Thymus (tissue), 11 donors: Measurements from ENCODE around the gene SLC22A17. TPM values are rescaled to one million over a fixed set of nuclear protein-coding genes. Genes with fewer than 3 reads are reported as not detected.

ENCODE experiments used
- DNase-seq, 9 donors: peaks; one replicate each; pipeline ENCODE4 v3.0.0-alpha.2; 2013; ENCODE audit warnings: low spot score in 9 of 9, low read depth in 6 of 9, missing footprints in 1 of 9
- H3K27ac ChIP-seq, 2 donors: one replicate each; pipeline ENCODE4 v1.5.1; 2013; ENCODE audit warnings: control low read depth in 1 of 2, low read depth in 1 of 2, low read length in 1 of 2, mild to moderate bottlenecking in 1 of 2, moderate library complexity in 1 of 2
- H3K27me3 ChIP-seq, 2 donors: one replicate each; pipeline ENCODE4 v1.5.1; 2013; ENCODE audit warnings: low read length in 1 of 2; ENCODE audit not compliant: control insufficient read depth in 2 of 2, insufficient read depth in 1 of 2
- H3K36me3 ChIP-seq, 2 donors: one replicate each; pipeline ENCODE4 v1.5.1; 2013; ENCODE audit warnings: low read length in 1 of 2, mild to moderate bottlenecking in 1 of 2, moderate library complexity in 1 of 2; ENCODE audit not compliant: control insufficient read depth in 2 of 2, insufficient read depth in 2 of 2
- H3K4me1 ChIP-seq, 2 donors: one replicate each; pipeline ENCODE4 v1.5.1; 2013; ENCODE audit warnings: low read length in 2 of 2; ENCODE audit not compliant: control insufficient read depth in 2 of 2, insufficient read depth in 2 of 2
- H3K4me3 ChIP-seq, 2 donors: one replicate each; pipeline ENCODE4 v1.5.1; 2013; ENCODE audit warnings: low read length in 2 of 2, control low read depth in 1 of 2, mild to moderate bottlenecking in 1 of 2
- H3K9me3 ChIP-seq, 2 donors: one replicate each; pipeline ENCODE4 v1.5.1; 2013; ENCODE audit warnings: low read length in 1 of 2, mild to moderate bottlenecking in 1 of 2; ENCODE audit not compliant: control insufficient read depth in 2 of 2, insufficient read depth in 1 of 2
- WGBS: extraction: QIAGEN DNeasy Blood & Tissue Kit; methylation state at CpG from one replicate; pipeline ENCODE4 v1.1.7; 2013; 5-methylcytosine and 5-hydroxymethylcytosine counted together
- polyA plus RNA-seq: library from polyadenylated mRNA; stranded (reverse); fragments of 200-250 nt; gene quantifications from one replicate; pipeline ENCODE4 v1.2.3, GENCODE V29; 2013
- total RNA-seq: library from RNA; stranded (reverse); fragments of 120-200 nt; gene quantifications from one replicate; pipeline ENCODE4 v1.2.4, GENCODE V29; 2013
- donor health status: healthy.

SLC22A17 gene
- total and polyA plus RNA-seq, 2 donors, result 1.2 to 6.3 TPM

- H3K27me3 ChIP-seq, result no peaks in the 10 kb centered on the region
- peaks cover 0 to 5% of the 10 kb centered on the region in 2 donors for H3K9me3 ChIP-seq
- peaks cover 10 to 17% of the 10 kb centered on the region in 2 donors for H3K4me1 ChIP-seq
- H3K4me3 ChIP-seq, result peak overlapping the region; percentile 85 to 96
- peak overlapping the region in 1 of 2 donors; percentile 59 for H3K27ac ChIP-seq
- no peak for DNase-seq
- peaks cover 29 to 31% of the 10 kb centered on the region in 2 donors for H3K36me3 ChIP-seq
- 72% methylated on average over 10 of the region's 10 CpGs for WGBS
Observed at GRCh38 chr14:23322568-23323517, 29.8 kb downstream of the SLC22A17 start.

- Histone ChIP-seq H3K36me3 (peaks cover 29 to 31% of the 10 kb centered on the region in 2 donors), H3K9me3 (peaks cover 0 to 5% of the 10 kb centered on the region in 2 donors), H3K27me3 (no peaks in the 10 kb centered on the region), H3K27ac (peak overlapping the region; percentile 59 to 93), H3K4me1 (peaks cover 10 to 17% of the 10 kb centered on the region in 2 donors), H3K4me3 (peak overlapping the region; percentile 85 to 96)
- peak in 4 of 9 donors; percentile 19 to 64 (median 28) for DNase-seq
- 1% methylated on average over 64 of the region's 64 CpGs for WGBS
Observed at GRCh38 chr14:23321572-23322547, 30.8 kb downstream of the SLC22A17 start.

- Histone ChIP-seq H3K27ac (peak within 1 kb of the TSS; percentile 93 to 94), H3K27me3 (no peaks in the 10 kb centered on the region), H3K36me3 (peaks cover 24 to 29% of the 10 kb centered on the region in 2 donors), H3K9me3 (peaks cover 0 to 5% of the 10 kb centered on the region in 2 donors), H3K4me1 (peaks cover 10 to 17% of the 10 kb centered on the region in 2 donors), H3K4me3 (peak within 1 kb of the TSS; percentile 85 to 96)
- WGBS, result 3% methylated on average over 63 of the region's 63 CpGs
- DNase-seq, result peak; percentile 96 to 100 (median 99)
Observed at GRCh38 chr14:23320584-23321571, 31.8 kb downstream of the SLC22A17 start, which contains the start of gene PABPN1. Gene PABPN1 (plus strand): TSS chr14:23321457. CDS start chr14:23321470, 13 bp downstream.

GRCh38 chr14:23319746-23320583 is 32.7 kb downstream of the SLC22A17 start:
- Histone ChIP-seq H3K27me3 (no peaks in the 10 kb centered on the region), H3K4me3 (peak overlapping the region; percentile 49 to 96), H3K36me3 (peaks cover 16 to 23% of the 10 kb centered on the region in 2 donors), H3K4me1 (peaks cover 10 to 17% of the 10 kb centered on the region in 2 donors), H3K27ac (peak overlapping the region; percentile 93 to 94), H3K9me3 (peaks cover 0 to 5% of the 10 kb centered on the region in 2 donors)
- WGBS, result 67% methylated on average over 17 of the region's 17 CpGs
- DNase-seq, result no peak

GRCh38 chr14:23316300-23316699 is 36.4 kb downstream of the SLC22A17 start:
- H3K36me3 ChIP-seq, result no peaks in the 10 kb centered on the region
- H3K27me3 ChIP-seq, result no peaks in the 10 kb centered on the region
- no peak overlapping the region for H3K27ac ChIP-seq
- H3K4me3 ChIP-seq, result no peak overlapping the region
- H3K9me3 ChIP-seq, result peaks cover 0 to 5% of the 10 kb centered on the region in 2 donors
- WGBS, result 97% methylated on average over 5 of the region's 5 CpGs
- peaks cover 3 to 9% of the 10 kb centered on the region in 2 donors for H3K4me1 ChIP-seq
- DNase-seq, result no peak

- Histone ChIP-seq H3K4me3 (no peak overlapping the region), H3K36me3 (no peaks in the 10 kb centered on the region), H3K4me1 (peaks cover 6 to 15% of the 10 kb centered on the region in 2 donors), H3K9me3 (no peaks in the 10 kb centered on the region), H3K27ac (no peak overlapping the region), H3K27me3 (peaks cover 0 to 9% of the 10 kb centered on the region in 2 donors)
- no peak for DNase-seq
- WGBS, result 98% methylated on average over 1 of the region's 1 CpG
Observed at GRCh38 chr14:23310546-23310945, 42.1 kb downstream of the SLC22A17 start.

- no peak for DNase-seq
- H3K36me3 ChIP-seq, result no peaks in the 10 kb centered on the region
- no peaks in the 10 kb centered on the region for H3K9me3 ChIP-seq
- H3K4me3 ChIP-seq, result no peak overlapping the region
- peaks cover 6 to 15% of the 10 kb centered on the region in 2 donors for H3K4me1 ChIP-seq
- no peak overlapping the region for H3K27ac ChIP-seq
- WGBS, result 95% methylated on average over 17 of the region's 17 CpGs
- H3K27me3 ChIP-seq, result peaks cover 0 to 9% of the 10 kb centered on the region in 2 donors
Observed at GRCh38 chr14:23308721-23309445, 43.8 kb downstream of the SLC22A17 start.
